ENCODE data around the gene QKI. TPM values are rescaled to one million over a fixed set of nuclear protein-coding genes. Genes with fewer than 3 reads are reported as not detected.

Gene QKI
- total RNA-seq, 1 donor from 2014 or later: 234 TPM

- ATAC-seq (peak; percentile 76), DNase-seq (peak; percentile 64)
- intact Hi-C loops (cut with DNase I): no loop called here
- H3K4me1 ChIP-seq: peaks cover 42% of the 10 kb centered on the region
- H3K4me3 ChIP-seq: no peak overlapping the region
- no peak overlapping the region for H3K27ac ChIP-seq
- H3K9me3 ChIP-seq: no peaks in the 10 kb centered on the region
- H3K36me3 ChIP-seq: no peaks in the 10 kb centered on the region
- TF ChIP-seq, protein P1, sequence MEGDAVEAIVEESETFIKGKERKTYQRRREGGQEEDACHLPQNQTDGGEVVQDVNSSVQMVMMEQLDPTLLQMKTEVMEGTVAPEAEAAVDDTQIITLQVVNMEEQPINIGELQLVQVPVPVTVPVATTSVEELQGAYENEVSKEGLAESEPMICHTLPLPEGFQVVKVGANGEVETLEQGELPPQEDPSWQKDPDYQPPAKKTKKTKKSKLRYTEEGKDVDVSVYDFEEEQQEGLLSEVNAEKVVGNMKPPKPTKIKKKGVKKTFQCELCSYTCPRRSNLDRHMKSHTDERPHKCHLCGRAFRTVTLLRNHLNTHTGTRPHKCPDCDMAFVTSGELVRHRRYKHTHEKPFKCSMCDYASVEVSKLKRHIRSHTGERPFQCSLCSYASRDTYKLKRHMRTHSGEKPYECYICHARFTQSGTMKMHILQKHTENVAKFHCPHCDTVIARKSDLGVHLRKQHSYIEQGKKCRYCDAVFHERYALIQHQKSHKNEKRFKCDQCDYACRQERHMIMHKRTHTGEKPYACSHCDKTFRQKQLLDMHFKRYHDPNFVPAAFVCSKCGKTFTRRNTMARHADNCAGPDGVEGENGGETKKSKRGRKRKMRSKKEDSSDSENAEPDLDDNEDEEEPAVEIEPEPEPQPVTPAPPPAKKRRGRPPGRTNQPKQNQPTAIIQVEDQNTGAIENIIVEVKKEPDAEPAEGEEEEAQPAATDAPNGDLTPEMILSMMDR (IDR thresholded peaks at IDR 0.05): no peak
- no peaks in the 10 kb centered on the region for H3K27me3 ChIP-seq
Measured at GRCh38 chr6:163490826-163491577, 76.5 kb downstream of the QKI start.

- TF ChIP-seq, protein P1 (IDR thresholded peaks at IDR 0.05): no peak
- no peak overlapping the region for H3K4me3 ChIP-seq
- H3K27me3 ChIP-seq: no peaks in the 10 kb centered on the region
- no peak for ATAC-seq
- no peaks in the 10 kb centered on the region for H3K9me3 ChIP-seq
- no peak overlapping the region for H3K27ac ChIP-seq
- no peaks in the 10 kb centered on the region for H3K36me3 ChIP-seq
- peaks cover 42% of the 10 kb centered on the region for H3K4me1 ChIP-seq
- intact Hi-C loops (cut with DNase I): no loop called here
- DNase-seq: no peak
Measured at GRCh38 chr6:163491737-163492300, 77.3 kb downstream of the QKI start.

DNA sequence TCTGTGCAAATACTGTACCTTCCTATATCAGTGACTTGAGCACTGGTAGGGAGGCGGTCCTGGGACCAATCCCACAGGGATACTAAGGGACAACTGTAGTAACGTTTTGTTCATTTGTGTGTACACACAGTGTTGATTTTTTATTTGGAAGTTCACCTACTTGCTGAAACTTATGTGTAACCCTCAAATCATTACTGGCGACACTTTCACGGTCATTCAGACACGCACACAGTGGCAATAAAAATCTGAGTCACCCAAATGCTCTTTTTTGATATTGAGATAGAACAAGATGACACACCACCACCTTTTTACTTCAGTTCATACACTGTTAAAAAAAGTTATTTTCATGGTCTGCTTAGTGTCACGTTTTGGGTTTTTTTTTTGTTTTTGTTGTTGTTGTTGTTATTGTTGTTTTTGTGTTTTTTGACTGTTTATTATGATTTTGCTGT lies 79.8 kb downstream of the QKI start:
- H3K4me3 ChIP-seq: no peak overlapping the region
- no peak overlapping the region for H3K27ac ChIP-seq
- no peaks in the 10 kb centered on the region for H3K36me3 ChIP-seq
- ATAC-seq (no peak), DNase-seq (no peak)
- no peaks in the 10 kb centered on the region for H3K27me3 ChIP-seq
- TF ChIP-seq, protein P1 (IDR thresholded peaks at IDR 0.05): no peak
- intact Hi-C loops (cut with DNase I): no loop called here
- no peaks in the 10 kb centered on the region for H3K9me3 ChIP-seq
- H3K4me1 ChIP-seq: peaks cover 24% of the 10 kb centered on the region

DNA sequence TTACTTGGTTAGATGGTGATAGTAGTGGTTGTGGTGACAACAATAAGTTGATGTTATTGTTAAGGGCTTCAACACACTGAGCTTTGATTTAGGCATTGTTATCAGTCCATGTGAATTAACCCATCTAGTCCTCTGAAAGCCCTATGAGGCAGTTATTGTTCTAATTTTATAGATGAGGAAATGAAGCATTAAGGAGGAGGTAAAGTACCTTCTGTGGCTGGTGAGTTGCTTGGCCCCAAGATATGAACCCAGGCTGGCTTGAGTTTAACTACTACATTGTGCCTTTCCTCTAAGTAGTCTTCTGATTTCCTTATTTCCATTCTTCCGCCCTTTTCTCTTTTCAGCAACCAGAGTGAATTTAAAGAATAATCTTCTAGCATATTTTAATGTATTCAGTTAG lies 81.7 kb downstream of the QKI start:
- DNase-seq: no peak
- Histone ChIP-seq H3K9me3 (no peaks in the 10 kb centered on the region), H3K36me3 (no peaks in the 10 kb centered on the region), H3K27me3 (no peaks in the 10 kb centered on the region), H3K4me1 (peaks cover 11% of the 10 kb centered on the region), H3K27ac (no peak overlapping the region), H3K4me3 (no peak overlapping the region)
- intact Hi-C loops (cut with DNase I): no loop called here
- ATAC-seq: no peak
- TF ChIP-seq, protein P1 (IDR thresholded peaks at IDR 0.05): no peak

DNA sequence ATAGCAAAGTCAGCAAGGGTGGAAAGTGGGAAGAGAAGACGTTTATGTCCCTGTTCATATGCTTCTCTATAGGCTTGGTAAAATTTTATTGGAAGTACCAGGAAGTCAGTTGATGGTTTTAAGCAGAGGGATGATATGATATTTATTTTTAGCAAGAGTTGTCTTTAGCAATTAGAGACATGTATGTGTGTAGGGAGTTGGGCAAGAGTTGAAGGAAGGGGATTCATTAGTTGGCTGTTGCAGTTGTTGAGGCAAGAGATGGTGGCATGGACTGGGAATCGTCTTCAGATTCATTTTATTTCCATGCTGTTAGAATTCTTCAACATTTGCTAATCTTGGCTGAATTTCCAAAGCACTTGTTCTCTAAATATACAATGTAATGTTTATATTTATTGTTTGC lies 85.6 kb downstream of the QKI start:
- intact Hi-C loops (cut with DNase I): no loop called here
- H3K4me1 ChIP-seq: peaks cover 7% of the 10 kb centered on the region
- H3K27me3 ChIP-seq: no peaks in the 10 kb centered on the region
- no peak for DNase-seq
- H3K27ac ChIP-seq: no peak overlapping the region
- TF ChIP-seq, protein P1 (IDR thresholded peaks at IDR 0.05): no peak
- no peaks in the 10 kb centered on the region for H3K36me3 ChIP-seq
- H3K4me3 ChIP-seq: no peak overlapping the region
- ATAC-seq: no peak
- H3K9me3 ChIP-seq: no peaks in the 10 kb centered on the region

Measured in upper lobe of right lung (tissue), 1 donor.